Measurements from ENCODE around the gene MMRN1.

DNA sequence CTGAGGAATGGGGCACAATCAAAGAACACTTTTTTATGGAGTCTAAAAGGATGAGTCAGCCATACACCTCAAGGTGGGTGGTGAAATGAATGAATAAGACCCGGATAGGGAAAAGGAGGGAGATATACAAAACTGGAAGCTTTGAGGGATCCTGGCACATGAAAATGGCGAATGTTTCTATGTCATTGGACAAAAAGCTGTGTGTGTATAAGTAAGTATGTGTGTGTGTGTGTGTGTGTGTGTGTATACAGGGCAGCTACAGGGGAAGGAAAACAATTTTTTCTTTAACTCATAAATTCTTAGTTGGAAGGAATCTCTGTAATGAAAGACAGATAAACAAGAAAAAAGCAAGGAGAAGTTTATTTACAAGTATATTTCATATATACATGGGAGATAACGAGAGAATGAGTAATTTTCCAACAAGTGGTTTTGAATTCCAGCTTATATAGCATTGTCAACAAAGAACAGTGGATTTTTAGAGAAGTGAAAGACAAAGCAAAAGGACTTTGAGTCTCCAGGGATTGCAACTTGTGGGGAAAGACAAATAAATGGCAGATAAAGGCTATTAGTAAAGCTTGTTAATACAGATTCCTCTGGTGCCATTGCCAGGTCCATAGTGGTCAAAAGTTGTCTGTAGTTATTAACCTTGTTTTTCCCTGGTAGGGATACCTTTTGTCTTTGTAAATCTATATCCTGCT lies 99.7 kb downstream of the MMRN1 start:
- TF ChIP-seq, protein P1, sequence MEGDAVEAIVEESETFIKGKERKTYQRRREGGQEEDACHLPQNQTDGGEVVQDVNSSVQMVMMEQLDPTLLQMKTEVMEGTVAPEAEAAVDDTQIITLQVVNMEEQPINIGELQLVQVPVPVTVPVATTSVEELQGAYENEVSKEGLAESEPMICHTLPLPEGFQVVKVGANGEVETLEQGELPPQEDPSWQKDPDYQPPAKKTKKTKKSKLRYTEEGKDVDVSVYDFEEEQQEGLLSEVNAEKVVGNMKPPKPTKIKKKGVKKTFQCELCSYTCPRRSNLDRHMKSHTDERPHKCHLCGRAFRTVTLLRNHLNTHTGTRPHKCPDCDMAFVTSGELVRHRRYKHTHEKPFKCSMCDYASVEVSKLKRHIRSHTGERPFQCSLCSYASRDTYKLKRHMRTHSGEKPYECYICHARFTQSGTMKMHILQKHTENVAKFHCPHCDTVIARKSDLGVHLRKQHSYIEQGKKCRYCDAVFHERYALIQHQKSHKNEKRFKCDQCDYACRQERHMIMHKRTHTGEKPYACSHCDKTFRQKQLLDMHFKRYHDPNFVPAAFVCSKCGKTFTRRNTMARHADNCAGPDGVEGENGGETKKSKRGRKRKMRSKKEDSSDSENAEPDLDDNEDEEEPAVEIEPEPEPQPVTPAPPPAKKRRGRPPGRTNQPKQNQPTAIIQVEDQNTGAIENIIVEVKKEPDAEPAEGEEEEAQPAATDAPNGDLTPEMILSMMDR (IDR thresholded peaks at IDR 0.05) = no peak
- no peak for TF ChIP-seq POLR2A (IDR thresholded peaks at IDR 0.05)

Measured in uterus (tissue), 2 donors.